Nephron (organoid): ENCODE measurements around the gene AP5S1.

Experiments
- H3K27ac Mint-ChIP-seq, 3 experiments: 2 replicates each; pipeline ENCODE4 v1.8.0; 2020; ENCODE audit warnings: mixed read lengths in 3 of 3, mild to moderate bottlenecking in 2 of 3, moderate library complexity in 1 of 3
- H3K27me3 Mint-ChIP-seq: 2 replicates; pipeline ENCODE4 v1.8.0; 2021; ENCODE audit warnings: low read depth, mild to moderate bottlenecking, moderate library complexity, mixed read lengths
- H3K36me3 Mint-ChIP-seq: 2 replicates; pipeline ENCODE4 v1.8.0; 2020; ENCODE audit warnings: low read depth, mixed read lengths
- H3K4me1 Mint-ChIP-seq: 2 replicates; pipeline ENCODE4 v1.8.0; 2020; ENCODE audit warnings: mixed read lengths
- H3K4me3 Mint-ChIP-seq, 3 experiments: 2 replicates each; pipeline ENCODE4 v1.8.0; 2020; ENCODE audit warnings: mild to moderate bottlenecking in 3 of 3, mixed read lengths in 3 of 3, moderate library complexity in 2 of 3
- H3K9me3 Mint-ChIP-seq: 2 replicates; pipeline ENCODE4 v1.8.0; 2020; ENCODE audit warnings: mixed read lengths
- TF ChIP-seq, protein P1 (sequence below), 3 experiments: fragments of 200-600 bp; sonication (generic); IDR thresholded peaks; one replicate each; pipeline ENCODE4 v1.5.0; 2021; ENCODE audit warnings: antibody characterized with exemption in 3 of 3; ENCODE audit not compliant: unreplicated experiment in 3 of 3

Gene AP5S1

DNA sequence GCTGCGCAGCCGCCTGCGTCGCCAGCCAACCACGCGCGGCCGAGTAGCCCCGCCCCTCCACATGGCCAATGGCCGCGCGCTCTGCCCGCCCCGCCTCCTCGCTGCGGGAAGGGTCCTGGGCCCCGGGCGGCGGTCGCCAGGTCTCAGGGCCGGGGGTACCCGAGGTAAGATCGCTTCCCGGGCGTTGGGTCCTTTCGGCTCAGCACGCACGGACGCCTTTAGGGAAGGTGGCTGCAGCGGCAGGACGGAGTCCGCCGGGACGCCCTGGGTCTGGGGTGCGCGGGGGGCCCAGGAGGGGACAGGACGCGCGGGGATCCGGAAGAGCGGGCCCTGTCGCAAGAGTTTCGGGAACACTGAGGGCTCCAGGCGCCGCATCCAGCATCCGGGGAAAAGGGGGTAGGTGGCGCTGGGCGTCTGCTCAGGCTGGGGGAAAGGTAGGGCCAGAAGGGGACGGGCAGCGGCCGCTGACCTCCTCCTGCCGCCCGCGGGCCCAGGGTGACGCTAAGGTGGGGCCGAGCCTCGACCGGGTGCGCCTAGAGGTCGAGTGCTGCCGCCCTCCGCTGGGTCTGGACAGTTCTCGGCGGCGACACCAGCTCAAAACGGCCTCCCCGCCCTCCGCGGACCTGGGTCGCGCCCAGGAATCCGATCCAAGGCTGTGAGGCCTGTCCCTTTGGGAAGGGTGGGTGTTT, 26.5 kb downstream of the AP5S1 start, which contains the start of gene MAVS:
Gene MAVS, plus strand, starts transcription at position 95 of the 689 bp plus-strand sequence. CDS start 7,791 bp downstream, outside the sequence.
- no peaks in the 10 kb centered on the region for H3K36me3 Mint-ChIP-seq
- no peaks in the 10 kb centered on the region for H3K9me3 Mint-ChIP-seq
- peak within 1 kb of the TSS; percentile 53 to 88 (median 81) for H3K27ac Mint-ChIP-seq
- peaks cover 13% of the 10 kb centered on the region for H3K4me1 Mint-ChIP-seq
- H3K4me3 Mint-ChIP-seq = peak within 1 kb of the TSS; percentile 87 to 93 (median 91)
- TF ChIP-seq, protein P1, sequence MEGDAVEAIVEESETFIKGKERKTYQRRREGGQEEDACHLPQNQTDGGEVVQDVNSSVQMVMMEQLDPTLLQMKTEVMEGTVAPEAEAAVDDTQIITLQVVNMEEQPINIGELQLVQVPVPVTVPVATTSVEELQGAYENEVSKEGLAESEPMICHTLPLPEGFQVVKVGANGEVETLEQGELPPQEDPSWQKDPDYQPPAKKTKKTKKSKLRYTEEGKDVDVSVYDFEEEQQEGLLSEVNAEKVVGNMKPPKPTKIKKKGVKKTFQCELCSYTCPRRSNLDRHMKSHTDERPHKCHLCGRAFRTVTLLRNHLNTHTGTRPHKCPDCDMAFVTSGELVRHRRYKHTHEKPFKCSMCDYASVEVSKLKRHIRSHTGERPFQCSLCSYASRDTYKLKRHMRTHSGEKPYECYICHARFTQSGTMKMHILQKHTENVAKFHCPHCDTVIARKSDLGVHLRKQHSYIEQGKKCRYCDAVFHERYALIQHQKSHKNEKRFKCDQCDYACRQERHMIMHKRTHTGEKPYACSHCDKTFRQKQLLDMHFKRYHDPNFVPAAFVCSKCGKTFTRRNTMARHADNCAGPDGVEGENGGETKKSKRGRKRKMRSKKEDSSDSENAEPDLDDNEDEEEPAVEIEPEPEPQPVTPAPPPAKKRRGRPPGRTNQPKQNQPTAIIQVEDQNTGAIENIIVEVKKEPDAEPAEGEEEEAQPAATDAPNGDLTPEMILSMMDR (IDR thresholded peaks at IDR 0.05; ENCODE audit: unreplicated experiment in 3 of 3) = no peak
- no peaks in the 10 kb centered on the region for H3K27me3 Mint-ChIP-seq

DNA sequence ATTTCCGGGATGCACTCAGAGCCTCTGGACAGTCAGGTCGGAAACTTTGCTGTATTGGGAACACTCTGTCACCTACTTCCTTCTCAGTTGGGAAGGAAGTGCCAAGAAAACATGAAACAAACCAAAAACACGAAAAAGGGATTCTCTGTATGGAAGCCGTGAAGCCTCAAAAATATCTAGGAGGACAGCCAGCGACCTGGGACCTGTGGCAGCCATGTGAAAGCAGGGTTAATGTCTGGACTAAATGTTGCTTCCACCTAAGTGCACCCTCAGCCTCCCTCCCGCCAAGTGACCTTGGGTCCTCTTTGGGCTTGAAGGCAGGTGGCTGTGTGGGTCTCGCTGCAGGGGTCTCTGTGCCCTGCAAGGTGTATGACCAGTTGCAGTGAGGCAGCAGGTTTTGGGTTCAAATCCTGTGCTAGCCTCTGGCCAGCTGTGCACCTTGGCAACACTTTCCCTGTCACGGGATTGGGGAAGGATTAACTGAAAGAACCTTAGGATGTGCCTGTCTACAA, 27.1 kb downstream of the AP5S1 start:
- Mint-ChIP-seq H3K4me1 (peaks cover 13% of the 10 kb centered on the region), H3K9me3 (no peaks in the 10 kb centered on the region), H3K27ac (peak overlapping the region; percentile 53 to 88 (median 81)), H3K27me3 (no peaks in the 10 kb centered on the region), H3K36me3 (peaks cover 4% of the 10 kb centered on the region), H3K4me3 (peak overlapping the region; percentile 87 to 93 (median 91))
- TF ChIP-seq, protein P1 (IDR thresholded peaks at IDR 0.05; ENCODE audit: unreplicated experiment in 3 of 3) = no peak

DNA sequence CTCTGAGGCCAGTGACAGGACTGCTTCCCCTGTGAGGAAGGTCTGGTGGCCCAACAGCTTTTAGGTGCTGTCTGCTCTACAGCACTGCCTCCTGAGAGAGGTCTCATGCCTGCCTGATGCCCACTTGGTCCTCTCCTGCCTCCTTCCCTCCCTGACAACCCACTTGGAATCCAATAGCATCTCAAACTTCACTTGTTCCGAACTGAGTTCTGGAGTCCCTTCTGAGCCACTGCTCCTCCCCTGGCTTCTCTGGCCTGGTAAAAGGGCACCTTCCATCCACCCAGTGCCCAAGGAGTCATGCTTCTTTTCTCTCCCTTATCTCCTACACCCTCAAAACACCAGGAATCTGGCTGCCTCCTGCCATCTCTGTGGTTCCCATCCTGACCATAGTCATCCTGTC, 28.2 kb downstream of the AP5S1 start:
- H3K27me3 Mint-ChIP-seq = no peaks in the 10 kb centered on the region
- H3K4me1 Mint-ChIP-seq = peaks cover 13% of the 10 kb centered on the region
- TF ChIP-seq, protein P1 (IDR thresholded peaks at IDR 0.05; ENCODE audit: unreplicated experiment in 3 of 3) = no peak
- H3K27ac Mint-ChIP-seq = peak overlapping the region; percentile 20 to 63 (median 30)
- H3K36me3 Mint-ChIP-seq = peaks cover 4% of the 10 kb centered on the region
- peak overlapping the region; percentile 87 to 93 (median 91) for H3K4me3 Mint-ChIP-seq
- H3K9me3 Mint-ChIP-seq = no peaks in the 10 kb centered on the region

DNA sequence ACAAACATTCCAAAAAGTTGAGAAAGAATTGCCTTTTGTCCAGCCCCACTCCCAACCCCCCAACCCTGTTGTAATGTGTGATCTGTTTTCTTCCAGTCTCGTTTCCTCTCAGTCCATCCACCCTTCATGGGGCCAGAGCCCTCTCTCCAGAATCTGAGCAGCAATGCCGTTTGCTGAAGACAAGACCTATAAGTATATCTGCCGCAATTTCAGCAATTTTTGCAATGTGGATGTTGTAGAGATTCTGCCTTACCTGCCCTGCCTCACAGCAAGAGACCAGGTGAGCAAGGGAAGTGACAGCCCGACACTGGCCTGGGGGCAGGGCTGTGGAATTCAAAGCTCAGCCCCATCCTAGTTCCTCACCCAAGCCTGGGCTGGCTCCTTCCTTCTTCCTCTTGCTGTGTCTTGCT, 34.1 kb downstream of the AP5S1 start:
- TF ChIP-seq, protein P1 (IDR thresholded peaks at IDR 0.05; ENCODE audit: unreplicated experiment in 3 of 3) = no peak
- no peaks in the 10 kb centered on the region for H3K9me3 Mint-ChIP-seq
- peaks cover 1% of the 10 kb centered on the region for H3K4me1 Mint-ChIP-seq
- no peak overlapping the region for H3K27ac Mint-ChIP-seq
- H3K36me3 Mint-ChIP-seq = peaks cover 44% of the 10 kb centered on the region
- H3K27me3 Mint-ChIP-seq = no peaks in the 10 kb centered on the region
- H3K4me3 Mint-ChIP-seq = no peak overlapping the region

DNA sequence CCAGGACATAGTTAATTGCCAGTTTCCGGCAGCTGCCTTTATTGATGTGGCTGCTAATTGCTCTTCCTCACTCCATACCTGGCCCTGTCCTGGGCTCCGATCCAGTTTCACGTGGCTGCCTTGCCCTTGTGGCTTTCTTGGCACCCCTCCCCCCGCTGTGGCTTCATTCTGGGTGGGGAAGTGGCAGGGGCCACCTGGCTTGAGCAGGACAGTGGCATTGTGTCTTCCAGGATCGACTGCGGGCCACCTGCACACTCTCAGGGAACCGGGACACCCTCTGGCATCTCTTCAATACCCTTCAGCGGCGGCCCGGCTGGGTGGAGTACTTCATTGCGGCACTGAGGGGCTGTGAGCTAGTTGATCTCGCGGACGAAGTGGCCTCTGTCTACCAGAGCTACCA, 37.1 kb downstream of the AP5S1 start:
- Mint-ChIP-seq H3K4me1 (no peaks in the 10 kb centered on the region), H3K27me3 (no peaks in the 10 kb centered on the region), H3K36me3 (peaks cover 55% of the 10 kb centered on the region), H3K9me3 (no peaks in the 10 kb centered on the region), H3K4me3 (no peak overlapping the region), H3K27ac (no peak overlapping the region)
- TF ChIP-seq, protein P1 (IDR thresholded peaks at IDR 0.05; ENCODE audit: unreplicated experiment in 3 of 3) = no peak

DNA sequence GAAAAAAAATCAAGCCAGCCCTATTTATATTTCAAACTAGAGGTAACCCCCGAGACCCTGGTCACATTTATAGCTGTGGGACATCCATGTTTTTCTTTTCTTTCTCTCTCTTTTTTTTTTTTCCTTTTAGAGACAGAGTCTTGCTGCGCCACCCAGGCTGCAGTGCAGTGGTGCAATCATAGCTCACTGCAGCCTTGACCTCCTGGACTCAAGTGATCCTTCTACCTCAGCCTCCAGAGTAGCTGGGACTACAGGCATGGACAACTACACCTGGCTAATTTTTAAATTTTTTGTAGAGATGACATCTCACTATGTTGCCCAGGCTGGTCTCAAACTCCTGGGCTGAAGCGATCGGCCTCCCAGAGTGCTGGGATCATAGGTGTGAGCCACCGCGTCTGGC, 38.3 kb downstream of the AP5S1 start:
- Mint-ChIP-seq H3K36me3 (peaks cover 68% of the 10 kb centered on the region), H3K9me3 (no peaks in the 10 kb centered on the region), H3K27me3 (no peaks in the 10 kb centered on the region), H3K4me1 (no peaks in the 10 kb centered on the region), H3K27ac (no peak overlapping the region), H3K4me3 (no peak overlapping the region)
- TF ChIP-seq, protein P1 (IDR thresholded peaks at IDR 0.05; ENCODE audit: unreplicated experiment in 3 of 3) = no peak
